Bronchial epithelial cell (primary cell): ENCODE results near the gene SUGCT. TPM values are rescaled to one million over a fixed set of nuclear protein-coding genes. Genes with fewer than 3 reads are reported as not detected.
A peak's percentile ranks its signal among the peaks of the same experiment; 100 is the strongest.

Source experiments
- DNase-seq: peaks from one replicate; pipeline ENCODE4 v3.0.0-alpha.2; 2010; ENCODE audit warnings: low read depth
- FAIRE-seq: peaks from 2 replicates; lab custom pipeline; 2011; peaks lifted over from hg19 to GRCh38; lab: Jason Lieb, UNC
- H3K27me3 ChIP-seq: 2 replicates; pipeline ENCODE4 v1.5.1; 2011; ENCODE audit warnings: low read length; ENCODE audit not compliant: control insufficient read depth, insufficient read depth
- H3K36me3 ChIP-seq: 2 replicates; pipeline ENCODE4 v1.5.1; 2011; ENCODE audit warnings: low read length; ENCODE audit not compliant: control insufficient read depth, insufficient read depth
- H3K4me3 ChIP-seq: 2 replicates; pipeline ENCODE4 v1.5.1; 2011; ENCODE audit warnings: mild to moderate bottlenecking, low read depth, low read length, control low read depth
- total RNA-seq: library from RNA; depleted of rRNA; stranded (reverse); fragments of >200 nt; gene quantifications from 2 replicates; pipeline ENCODE4 v1.2.1, GENCODE V29; 2014
- TF ChIP-seq, protein P1 (sequence below): IDR thresholded peaks from 2 replicates; pipeline ENCODE4 v1.5.1; 2011; ENCODE audit warnings: mild to moderate bottlenecking, moderate library complexity, low read length, control low read depth, inconsistent platforms; ENCODE audit not compliant: insufficient read depth, severe bottlenecking

Gene SUGCT
- total RNA-seq, 1 donor from 2014 or later: 7.4 TPM

DNA sequence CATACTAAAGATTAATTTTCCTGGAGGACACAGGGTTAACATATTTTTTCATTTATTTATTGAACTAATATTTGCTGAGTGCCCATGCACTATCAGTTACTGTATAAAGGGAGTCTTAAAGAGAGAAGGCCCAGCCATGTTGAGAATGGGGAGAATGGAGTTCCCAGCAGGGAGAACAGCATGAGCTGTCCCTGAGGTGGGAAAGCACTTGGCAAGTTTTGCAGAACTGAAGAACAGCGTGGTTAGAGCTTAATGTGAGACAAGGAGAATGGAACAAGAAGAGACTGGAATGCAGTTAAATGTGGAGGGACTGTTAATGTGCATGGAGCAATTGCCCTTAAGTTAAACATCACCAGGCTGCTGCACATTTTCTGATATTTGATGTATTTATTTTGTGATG is 435.4 kb downstream of the SUGCT start:
- DNase-seq (no peak), FAIRE-seq (no peak)
- Histone ChIP-seq H3K27me3 (no peaks in the 10 kb centered on the region), H3K4me3 (no peak overlapping the region), H3K36me3 (no peaks in the 10 kb centered on the region)
- TF ChIP-seq, protein P1, sequence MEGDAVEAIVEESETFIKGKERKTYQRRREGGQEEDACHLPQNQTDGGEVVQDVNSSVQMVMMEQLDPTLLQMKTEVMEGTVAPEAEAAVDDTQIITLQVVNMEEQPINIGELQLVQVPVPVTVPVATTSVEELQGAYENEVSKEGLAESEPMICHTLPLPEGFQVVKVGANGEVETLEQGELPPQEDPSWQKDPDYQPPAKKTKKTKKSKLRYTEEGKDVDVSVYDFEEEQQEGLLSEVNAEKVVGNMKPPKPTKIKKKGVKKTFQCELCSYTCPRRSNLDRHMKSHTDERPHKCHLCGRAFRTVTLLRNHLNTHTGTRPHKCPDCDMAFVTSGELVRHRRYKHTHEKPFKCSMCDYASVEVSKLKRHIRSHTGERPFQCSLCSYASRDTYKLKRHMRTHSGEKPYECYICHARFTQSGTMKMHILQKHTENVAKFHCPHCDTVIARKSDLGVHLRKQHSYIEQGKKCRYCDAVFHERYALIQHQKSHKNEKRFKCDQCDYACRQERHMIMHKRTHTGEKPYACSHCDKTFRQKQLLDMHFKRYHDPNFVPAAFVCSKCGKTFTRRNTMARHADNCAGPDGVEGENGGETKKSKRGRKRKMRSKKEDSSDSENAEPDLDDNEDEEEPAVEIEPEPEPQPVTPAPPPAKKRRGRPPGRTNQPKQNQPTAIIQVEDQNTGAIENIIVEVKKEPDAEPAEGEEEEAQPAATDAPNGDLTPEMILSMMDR: no peak

DNA sequence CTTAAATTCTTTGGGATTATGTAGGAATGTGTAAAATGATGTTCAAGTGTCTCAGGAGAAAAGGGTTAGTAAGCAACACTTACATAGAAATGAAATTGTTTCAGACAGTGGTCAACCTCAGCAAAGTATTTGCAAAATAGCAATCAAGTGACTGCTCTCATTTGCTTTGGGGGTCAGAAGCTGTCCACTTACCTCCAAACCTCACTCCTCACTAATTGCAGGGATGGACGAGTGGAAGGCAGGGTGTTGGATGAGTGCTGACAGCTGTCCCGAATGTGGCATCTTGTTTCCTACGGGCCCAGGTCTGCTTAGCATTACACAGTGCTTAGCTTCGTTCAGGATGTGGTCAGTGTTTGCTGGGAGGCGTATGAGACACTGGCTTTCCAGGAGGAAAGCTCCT is 437.0 kb downstream of the SUGCT start:
- TF ChIP-seq, protein P1: no peak
- Histone ChIP-seq H3K27me3 (no peaks in the 10 kb centered on the region), H3K36me3 (no peaks in the 10 kb centered on the region), H3K4me3 (no peak overlapping the region)
- DNase-seq (peak; percentile 4), FAIRE-seq (no peak)

DNA sequence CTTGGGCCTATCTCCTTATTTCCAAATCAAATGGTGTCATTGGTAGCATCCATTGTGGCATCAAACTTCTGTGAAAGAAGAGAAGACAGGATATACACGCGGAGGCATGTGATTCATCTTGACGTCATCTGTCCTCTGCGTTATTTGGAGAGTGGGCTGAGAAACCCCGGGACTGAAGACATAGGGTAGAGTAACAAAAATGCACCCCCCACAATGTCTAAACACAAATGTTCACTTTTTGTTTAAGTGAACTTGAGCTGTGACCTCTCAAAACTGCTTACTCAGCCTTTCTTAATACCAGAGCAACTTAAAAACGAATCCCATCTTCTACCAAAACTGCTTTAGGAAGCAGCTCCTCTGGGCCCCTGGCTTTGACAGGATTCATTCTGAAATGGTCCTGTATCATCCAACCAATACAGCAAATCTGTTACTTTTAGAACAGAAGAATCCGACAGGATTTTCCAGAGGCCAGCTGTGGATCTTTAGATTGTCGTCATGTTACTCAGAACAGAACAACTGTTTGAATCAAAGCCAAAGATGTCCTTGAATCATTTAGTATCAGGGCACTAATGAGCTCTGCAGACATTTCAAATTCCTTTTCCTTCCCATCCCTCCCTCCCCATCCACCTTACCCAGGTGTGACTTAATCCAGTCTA is 438.1 kb downstream of the SUGCT start:
- TF ChIP-seq, protein P1: no peak
- H3K36me3 ChIP-seq: no peaks in the 10 kb centered on the region
- DNase-seq: no peak
- no peak overlapping the region for H3K4me3 ChIP-seq
- FAIRE-seq: no peak
- H3K27me3 ChIP-seq: no peaks in the 10 kb centered on the region

DNA sequence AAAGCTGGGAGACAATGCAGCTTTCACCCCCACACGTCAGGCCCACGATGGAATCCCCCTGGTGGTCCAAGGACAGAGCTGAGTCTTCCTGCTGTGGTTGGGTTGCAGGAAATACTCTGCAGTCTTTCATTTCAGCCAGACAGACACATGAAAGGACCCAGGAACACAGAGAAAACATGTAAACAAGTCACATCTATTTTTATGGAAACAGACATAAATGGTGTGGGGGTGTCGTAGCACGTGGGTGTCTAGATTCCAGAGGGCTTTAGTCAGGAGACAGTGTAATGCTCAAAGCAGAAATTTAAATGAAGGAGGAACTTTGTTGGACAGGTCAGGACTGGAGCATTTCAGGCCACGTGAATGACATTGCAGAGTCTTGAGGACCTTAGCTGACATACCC is 444.6 kb downstream of the SUGCT start:
- H3K4me3 ChIP-seq: no peak overlapping the region
- DNase-seq (peak; percentile 30), FAIRE-seq (no peak)
- H3K27me3 ChIP-seq: no peaks in the 10 kb centered on the region
- H3K36me3 ChIP-seq: no peaks in the 10 kb centered on the region
- TF ChIP-seq, protein P1: no peak

DNA sequence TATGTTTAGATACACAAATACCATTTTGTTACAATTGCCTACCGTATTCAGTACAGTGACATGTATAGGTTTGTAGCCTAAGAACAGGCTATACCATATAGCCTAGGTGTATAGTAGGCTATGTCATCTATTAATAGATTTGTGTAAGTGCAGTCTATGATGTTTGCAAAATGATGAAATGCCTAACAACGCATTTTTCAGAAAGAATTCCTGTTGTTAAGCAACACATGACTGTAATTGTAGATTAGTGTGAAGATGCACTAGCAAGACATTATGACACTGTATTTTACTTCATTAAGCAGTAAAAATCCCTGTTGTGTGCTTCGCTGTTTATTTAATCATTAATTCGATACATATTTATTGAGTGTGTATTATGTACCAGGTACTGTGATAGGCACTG is 446.0 kb downstream of the SUGCT start:
- DNase-seq (peak; percentile 4), FAIRE-seq (no peak)
- H3K36me3 ChIP-seq: no peaks in the 10 kb centered on the region
- TF ChIP-seq, protein P1: no peak
- H3K4me3 ChIP-seq: no peak overlapping the region
- no peaks in the 10 kb centered on the region for H3K27me3 ChIP-seq

DNA sequence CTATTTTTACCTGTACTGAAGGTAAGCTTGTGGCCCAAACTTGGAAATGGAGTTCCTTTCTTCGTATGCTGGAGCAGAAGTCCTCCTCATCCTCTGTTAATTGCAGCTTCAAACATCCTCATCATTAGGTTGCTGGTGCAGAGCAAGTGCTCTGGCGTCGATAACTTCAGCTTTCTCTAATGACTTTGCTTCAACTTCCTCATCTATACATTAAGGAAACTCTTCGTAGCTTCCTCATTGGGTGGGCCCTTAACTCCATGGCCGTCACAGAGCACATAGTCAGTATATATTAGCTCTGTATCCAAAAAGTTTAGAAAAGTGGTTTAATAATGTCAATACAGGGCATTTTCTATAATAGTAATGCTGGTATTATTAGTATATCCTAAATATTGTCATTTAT is 447.7 kb downstream of the SUGCT start:
- TF ChIP-seq, protein P1: no peak
- H3K36me3 ChIP-seq: no peaks in the 10 kb centered on the region
- no peak for FAIRE-seq
- no peak overlapping the region for H3K4me3 ChIP-seq
- H3K27me3 ChIP-seq: no peaks in the 10 kb centered on the region
- DNase-seq: no peak
